Activated effector memory CD4-positive, alpha-beta T cell treated with anti-CD3 and anti-CD28 coated beads, Interleukin-2, amount 50 U/mL, for 16 hours (primary cell): Measurements from ENCODE around the gene DKK3.

ENCODE experiments used
- DNase-seq: peaks from one replicate; pipeline ENCODE4 v3.0.0-alpha.2; 2020

Gene DKK3

GRCh38 chr11:11931461-11932055 is 76.9 kb downstream of the DKK3 start:
- no peak for DNase-seq

- DNase-seq = no peak
Observed at GRCh38 chr11:11929920-11930319, 78.5 kb downstream of the DKK3 start.

- DNase-seq = no peak
Observed at GRCh38 chr11:11923828-11924227, 84.6 kb downstream of the DKK3 start.

- no peak for DNase-seq
Observed at GRCh38 chr11:11916981-11917399, 91.4 kb downstream of the DKK3 start.

- no peak for DNase-seq
Observed at GRCh38 chr11:11915625-11916024, 92.8 kb downstream of the DKK3 start.

GRCh38 chr11:11913395-11913794 is 95.0 kb downstream of the DKK3 start:
- no peak for DNase-seq
